ENCODE results near the gene CORO6.

CORO6 gene

DNA sequence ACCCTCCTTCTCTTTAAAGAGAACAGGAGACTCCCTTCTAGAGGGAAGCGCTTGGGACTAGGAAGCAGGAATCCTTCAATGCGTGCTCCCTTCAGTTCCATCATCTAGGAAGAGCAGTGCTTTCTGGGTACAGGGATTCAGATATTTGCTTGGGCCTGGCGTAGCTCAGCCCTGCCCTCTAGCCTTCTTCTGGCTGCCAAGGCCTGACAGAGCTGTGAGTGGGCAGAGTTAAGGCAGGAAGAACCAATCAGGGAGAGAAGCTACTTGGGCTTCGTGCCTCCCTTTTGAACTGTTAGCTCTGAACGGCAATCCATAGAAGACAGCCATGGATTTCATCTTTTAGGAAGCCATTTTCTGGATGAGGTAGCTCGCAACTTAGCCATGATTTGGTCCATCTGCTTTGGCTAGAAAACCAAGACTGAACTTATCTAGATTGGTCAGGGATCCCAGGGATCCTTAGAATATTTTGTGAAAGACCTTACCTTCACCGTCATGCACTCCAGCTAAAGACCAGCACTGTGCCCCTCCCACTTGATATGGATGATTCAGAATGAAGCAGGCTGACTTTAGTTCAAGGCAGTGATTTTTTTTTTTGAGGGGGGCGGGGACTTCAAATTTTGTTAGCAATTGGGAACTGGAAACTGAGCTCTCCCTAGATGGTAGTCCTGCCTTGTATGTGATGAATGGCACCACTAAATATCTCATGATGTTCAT is 2.5 kb upstream of the CORO6 start:
- Histone ChIP-seq H3K36me3 (ENCODE audit: control insufficient read depth in 4 of 4, insufficient read depth in 4 of 4, low read length in 3 of 4) (peaks cover 0 to 13% (median 5%) of the 10 kb centered on the region in 4 experiments), H3K27me3 (replicated peaks in 2 of 5; ENCODE audit: control insufficient read depth in 4 of 5, insufficient read depth in 5 of 5, low read length in 4 of 5) (peaks cover 0 to 8% (median 0%) of the 10 kb centered on the region in 5 experiments), H3K27ac (ENCODE audit: insufficient read depth in 1 of 2, low read depth in 1 of 2, low read length in 2 of 2, poor library complexity in 1 of 2, severe bottlenecking in 2 of 2) (no peak overlapping the region), H3K4me3 (ENCODE audit: control insufficient read depth in 1 of 7, extremely low read depth in 1 of 7, insufficient read depth in 4 of 7, low read depth in 2 of 7, low read length in 6 of 7) (no peak overlapping the region), H3K4me1 (ENCODE audit: control extremely low read depth in 1 of 4, control insufficient read depth in 4 of 4, insufficient read depth in 4 of 4, low read length in 3 of 4) (peaks cover 0 to 21% (median 13%) of the 10 kb centered on the region in 4 experiments), H3K9me3 (ENCODE audit: control extremely low read depth in 1 of 5, control insufficient read depth in 4 of 5, insufficient read depth in 2 of 5, low read depth in 1 of 5, low read length in 4 of 5) (no peaks in the 10 kb centered on the region)
- no peak for DNase-seq
- WGBS (ENCODE audit: insufficient coverage) = 93% methylated on average over 5 of the region's 8 CpGs
- ChIA-PET CTCF (interaction anchor here (0.9 to 1.6 kb wide), 9 partner anchors 9 to 182 kb away, joined by 3 to 6 read pairs (median 4); no protein-coding TSS in a partner anchor), POLR2A (no interaction called here)

DNA sequence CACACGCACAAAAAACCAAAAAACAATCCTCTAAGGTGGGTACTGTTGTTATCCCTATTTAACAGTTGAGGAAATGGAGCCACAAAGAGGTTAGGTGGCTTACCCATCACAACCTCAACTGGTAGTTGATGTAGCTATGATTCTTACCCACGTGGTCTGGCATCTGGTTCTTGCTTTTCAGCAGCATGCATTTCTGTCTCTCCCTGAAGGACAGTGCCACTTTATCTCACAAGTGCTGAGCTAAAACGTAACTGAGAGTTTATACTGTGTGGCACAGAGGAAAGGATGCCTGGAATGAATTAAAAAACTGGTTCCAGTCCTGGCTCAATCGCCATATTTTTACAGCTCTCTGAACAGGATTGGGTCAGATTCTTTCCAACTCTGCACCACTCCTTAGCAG is 1.9 kb upstream of the CORO6 start:
- H3K4me3 ChIP-seq (ENCODE audit: control insufficient read depth in 1 of 7, extremely low read depth in 1 of 7, insufficient read depth in 4 of 7, low read depth in 2 of 7, low read length in 6 of 7) = no peak overlapping the region
- CTCF ChIA-PET = interaction anchor here (1.0 to 1.6 kb wide), 8 partner anchors 9 to 183 kb away, joined by 3 to 6 read pairs (median 4); no protein-coding TSS in a partner anchor
- H3K27ac ChIP-seq (ENCODE audit: insufficient read depth in 1 of 2, low read depth in 1 of 2, low read length in 2 of 2, poor library complexity in 1 of 2, severe bottlenecking in 2 of 2) = no peak overlapping the region
- H3K9me3 ChIP-seq (ENCODE audit: control extremely low read depth in 1 of 5, control insufficient read depth in 4 of 5, insufficient read depth in 2 of 5, low read depth in 1 of 5, low read length in 4 of 5) = no peaks in the 10 kb centered on the region
- H3K36me3 ChIP-seq (ENCODE audit: control insufficient read depth in 4 of 4, insufficient read depth in 4 of 4, low read length in 3 of 4) = peaks cover 0 to 13% (median 3%) of the 10 kb centered on the region in 4 experiments
- WGBS (ENCODE audit: insufficient coverage) = 93% methylated on average over 2 of the region's 4 CpGs
- peaks cover 0 to 11% (median 0%) of the 10 kb centered on the region in 5 experiments for H3K27me3 ChIP-seq (replicated peaks in 2 of 5; ENCODE audit: control insufficient read depth in 4 of 5, insufficient read depth in 5 of 5, low read length in 4 of 5)
- DNase-seq = no peak
- POLR2A ChIA-PET = no interaction called here
- H3K4me1 ChIP-seq (ENCODE audit: control extremely low read depth in 1 of 4, control insufficient read depth in 4 of 4, insufficient read depth in 4 of 4, low read length in 3 of 4) = peaks cover 0 to 21% (median 13%) of the 10 kb centered on the region in 4 experiments

DNA sequence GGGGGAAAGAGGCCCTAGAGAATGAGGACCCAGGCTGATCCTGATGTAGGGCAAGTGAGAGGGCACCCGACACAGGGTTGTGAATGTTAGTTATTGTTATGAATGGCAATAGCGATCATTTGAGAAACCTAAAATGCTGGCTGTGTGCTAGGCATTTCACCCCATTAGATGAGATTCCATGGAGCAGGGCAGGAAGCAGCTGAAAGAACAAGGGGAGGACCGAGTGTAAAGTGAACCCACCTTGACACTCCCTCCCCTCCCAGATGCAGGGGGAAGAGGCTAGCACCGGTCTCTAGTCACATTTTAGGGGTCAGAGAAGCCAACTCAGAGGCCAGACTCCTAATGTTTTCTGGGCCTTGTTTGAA is 553 bp upstream of the CORO6 start:
- Histone ChIP-seq H3K4me1 (ENCODE audit: control extremely low read depth in 1 of 4, control insufficient read depth in 4 of 4, insufficient read depth in 4 of 4, low read length in 3 of 4) (peaks cover 0 to 28% (median 16%) of the 10 kb centered on the region in 4 experiments), H3K9me3 (ENCODE audit: control extremely low read depth in 1 of 5, control insufficient read depth in 4 of 5, insufficient read depth in 2 of 5, low read depth in 1 of 5, low read length in 4 of 5) (no peaks in the 10 kb centered on the region), H3K27ac (ENCODE audit: insufficient read depth in 1 of 2, low read depth in 1 of 2, low read length in 2 of 2, poor library complexity in 1 of 2, severe bottlenecking in 2 of 2) (no peak overlapping the region), H3K27me3 (replicated peaks in 2 of 5; ENCODE audit: control insufficient read depth in 4 of 5, insufficient read depth in 5 of 5, low read length in 4 of 5) (peaks cover 0 to 15% (median 0%) of the 10 kb centered on the region in 5 experiments), H3K36me3 (ENCODE audit: control insufficient read depth in 4 of 4, insufficient read depth in 4 of 4, low read length in 3 of 4) (peaks cover 0 to 2% (median 0%) of the 10 kb centered on the region in 4 experiments), H3K4me3 (ENCODE audit: control insufficient read depth in 1 of 7, extremely low read depth in 1 of 7, insufficient read depth in 4 of 7, low read depth in 2 of 7, low read length in 6 of 7) (peak overlapping the region in 6 of 7 experiments; percentile 62 to 82 (median 71))
- ChIA-PET CTCF (interaction anchor here (0.5 to 2.1 kb wide), 2 partner anchors 16 to 1345 kb away, joined by 3 to 7 read pairs; no protein-coding TSS in a partner anchor), POLR2A (no interaction called here)
- 52% methylated on average over 2 of the region's 4 CpGs for WGBS (ENCODE audit: insufficient coverage)
- no peak for DNase-seq

DNA sequence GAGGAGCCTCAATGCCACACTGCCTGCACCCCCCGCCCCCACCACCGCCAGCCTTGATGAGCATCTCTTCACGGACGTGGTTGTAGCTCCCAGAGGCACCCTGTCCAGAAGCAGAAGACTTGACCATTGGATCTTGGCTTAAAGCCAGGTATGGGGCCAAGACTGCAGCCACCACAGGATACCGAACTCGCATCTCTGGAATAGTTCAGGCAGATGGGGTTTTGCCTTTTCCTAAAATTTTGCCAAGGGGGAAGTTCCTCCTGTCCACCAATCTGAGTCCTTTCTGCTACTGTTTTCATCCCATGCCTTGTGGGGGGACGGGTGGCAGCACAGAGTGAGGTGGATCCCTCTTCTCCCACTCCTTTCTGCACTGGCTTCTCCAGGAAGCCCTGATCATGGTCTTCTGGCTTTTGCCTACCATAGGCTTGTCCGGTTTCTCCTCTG is 939 bp downstream of the CORO6 start:
- 83% methylated on average over 8 of the region's 8 CpGs for WGBS (ENCODE audit: insufficient coverage)
- no peak for DNase-seq
- POLR2A ChIA-PET = no interaction called here
- H3K27ac ChIP-seq (ENCODE audit: insufficient read depth in 1 of 2, low read depth in 1 of 2, low read length in 2 of 2, poor library complexity in 1 of 2, severe bottlenecking in 2 of 2) = no peak overlapping the region
- CTCF ChIA-PET = interaction anchor here (0.9 to 2.1 kb wide), 6 partner anchors 17 to 319 kb away, joined by 3 to 7 read pairs (median 3); partner anchors contain the start of gene EFCAB5
- peaks cover 0 to 21% (median 7%) of the 10 kb centered on the region in 5 experiments for H3K27me3 ChIP-seq (replicated peaks in 2 of 5; ENCODE audit: control insufficient read depth in 4 of 5, insufficient read depth in 5 of 5, low read length in 4 of 5)
- H3K36me3 ChIP-seq (ENCODE audit: control insufficient read depth in 4 of 4, insufficient read depth in 4 of 4, low read length in 3 of 4) = peaks cover 0 to 2% (median 0%) of the 10 kb centered on the region in 4 experiments
- H3K4me1 ChIP-seq (ENCODE audit: control extremely low read depth in 1 of 4, control insufficient read depth in 4 of 4, insufficient read depth in 4 of 4, low read length in 3 of 4) = peaks cover 0 to 39% (median 30%) of the 10 kb centered on the region in 4 experiments
- peak overlapping the region in 5 of 7 experiments; percentile 67 to 82 (median 74) for H3K4me3 ChIP-seq (ENCODE audit: control insufficient read depth in 1 of 7, extremely low read depth in 1 of 7, insufficient read depth in 4 of 7, low read depth in 2 of 7, low read length in 6 of 7)
- no peaks in the 10 kb centered on the region for H3K9me3 ChIP-seq (ENCODE audit: control extremely low read depth in 1 of 5, control insufficient read depth in 4 of 5, insufficient read depth in 2 of 5, low read depth in 1 of 5, low read length in 4 of 5)

DNA sequence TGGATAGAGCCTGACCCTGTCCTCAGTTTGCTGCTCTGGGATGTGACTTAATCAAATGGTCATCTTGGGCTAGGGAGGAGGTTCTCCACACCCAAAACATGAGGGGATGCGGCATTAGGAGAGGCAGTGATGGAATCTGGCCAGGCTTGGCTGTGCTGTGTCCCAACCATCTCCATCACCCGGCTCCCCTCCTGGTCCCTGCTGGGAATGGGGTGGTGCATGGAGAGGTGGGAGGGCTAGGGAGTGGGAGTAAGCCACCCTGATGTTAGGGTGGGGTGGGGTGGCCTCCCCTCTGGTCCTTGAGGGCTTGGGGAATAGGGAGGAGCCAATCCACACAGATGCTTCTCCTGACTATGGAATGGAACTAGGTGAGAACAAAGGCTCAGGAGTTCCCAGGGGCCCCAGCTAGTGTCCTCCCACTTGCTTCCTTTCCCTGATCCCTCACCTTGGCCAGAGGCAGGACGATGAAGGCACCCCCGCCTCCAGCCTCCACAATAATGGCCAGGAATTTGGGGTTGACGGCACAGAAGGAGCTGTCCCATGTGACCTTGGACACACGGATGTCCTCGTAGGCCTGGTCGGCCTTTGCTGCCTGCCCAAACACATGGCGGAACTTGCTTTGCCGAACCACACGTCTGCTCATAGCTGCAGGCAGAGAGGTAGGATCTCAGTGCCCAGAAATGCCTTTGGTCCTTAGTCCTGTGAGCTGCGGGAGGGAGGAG is 1.8 kb downstream of the CORO6 start:
- Histone ChIP-seq H3K27ac (ENCODE audit: insufficient read depth in 1 of 2, low read depth in 1 of 2, low read length in 2 of 2, poor library complexity in 1 of 2, severe bottlenecking in 2 of 2) (no peak overlapping the region), H3K4me1 (ENCODE audit: control extremely low read depth in 1 of 4, control insufficient read depth in 4 of 4, insufficient read depth in 4 of 4, low read length in 3 of 4) (peaks cover 2 to 48% (median 39%) of the 10 kb centered on the region in 4 experiments), H3K9me3 (ENCODE audit: control extremely low read depth in 1 of 5, control insufficient read depth in 4 of 5, insufficient read depth in 2 of 5, low read depth in 1 of 5, low read length in 4 of 5) (no peaks in the 10 kb centered on the region), H3K27me3 (replicated peaks in 2 of 5; ENCODE audit: control insufficient read depth in 4 of 5, insufficient read depth in 5 of 5, low read length in 4 of 5) (peaks cover 0 to 29% (median 15%) of the 10 kb centered on the region in 5 experiments), H3K4me3 (ENCODE audit: control insufficient read depth in 1 of 7, extremely low read depth in 1 of 7, insufficient read depth in 4 of 7, low read depth in 2 of 7, low read length in 6 of 7) (no peak overlapping the region), H3K36me3 (ENCODE audit: control insufficient read depth in 4 of 4, insufficient read depth in 4 of 4, low read length in 3 of 4) (peaks cover 0 to 2% (median 0%) of the 10 kb centered on the region in 4 experiments)
- 97% methylated on average over 10 of the region's 12 CpGs for WGBS (ENCODE audit: insufficient coverage)
- POLR2A ChIA-PET = interaction anchor here (0.5 kb wide), 1 partner anchor 140 kb away, joined by 3 read pairs; no protein-coding TSS in a partner anchor
- DNase-seq = no peak
- CTCF ChIA-PET = interaction anchor here (0.9 to 2.1 kb wide), 8 partner anchors 18 to 368 kb away, joined by 3 to 7 read pairs (median 3); partner anchors contain the start of gene EFCAB5

DNA sequence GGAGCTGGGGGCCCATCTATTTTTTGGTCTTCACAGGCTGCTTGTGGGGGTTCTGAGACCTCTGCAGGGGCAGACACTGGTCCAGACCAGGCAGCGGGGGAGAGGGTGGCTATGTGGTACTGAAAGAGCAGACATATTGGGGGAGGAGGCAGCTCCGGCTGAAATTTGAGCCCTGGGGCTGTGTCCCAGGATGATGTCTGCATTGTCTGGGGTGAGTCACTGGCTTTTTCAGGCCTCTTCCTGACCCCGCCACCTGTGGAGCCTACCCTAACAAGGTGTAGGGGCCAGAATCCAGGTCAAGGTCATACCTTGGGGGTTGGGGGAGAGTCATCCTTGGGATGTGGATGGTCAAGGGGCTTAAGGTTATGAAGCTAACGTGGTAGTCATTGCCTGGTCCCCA is 2.4 kb downstream of the CORO6 start:
- POLR2A ChIA-PET = interaction anchor here (0.7 kb wide), 1 partner anchor 51 kb away, joined by 3 read pairs; no protein-coding TSS in a partner anchor
- peaks cover 0 to 2% (median 0%) of the 10 kb centered on the region in 4 experiments for H3K36me3 ChIP-seq (ENCODE audit: control insufficient read depth in 4 of 4, insufficient read depth in 4 of 4, low read length in 3 of 4)
- H3K4me3 ChIP-seq (ENCODE audit: control insufficient read depth in 1 of 7, extremely low read depth in 1 of 7, insufficient read depth in 4 of 7, low read depth in 2 of 7, low read length in 6 of 7) = no peak overlapping the region
- DNase-seq = no peak
- peaks cover 2 to 54% (median 45%) of the 10 kb centered on the region in 4 experiments for H3K4me1 ChIP-seq (ENCODE audit: control extremely low read depth in 1 of 4, control insufficient read depth in 4 of 4, insufficient read depth in 4 of 4, low read length in 3 of 4)
- WGBS (ENCODE audit: insufficient coverage) = 100% methylated on average over 3 of the region's 4 CpGs
- CTCF ChIA-PET = interaction anchor here (0.8 to 7.8 kb wide), 5 partner anchors 28 to 369 kb away, joined by 3 to 71 read pairs (median 3); partner anchors contain the start of gene ANKRD13B
- H3K27ac ChIP-seq (ENCODE audit: insufficient read depth in 1 of 2, low read depth in 1 of 2, low read length in 2 of 2, poor library complexity in 1 of 2, severe bottlenecking in 2 of 2) = no peak overlapping the region
- no peaks in the 10 kb centered on the region for H3K9me3 ChIP-seq (ENCODE audit: control extremely low read depth in 1 of 5, control insufficient read depth in 4 of 5, insufficient read depth in 2 of 5, low read depth in 1 of 5, low read length in 4 of 5)
- H3K27me3 ChIP-seq (replicated peaks in 2 of 5; ENCODE audit: control insufficient read depth in 4 of 5, insufficient read depth in 5 of 5, low read length in 4 of 5) = peaks cover 0 to 29% (median 16%) of the 10 kb centered on the region in 5 experiments

Measured in common myeloid progenitor, CD34-positive (primary cell).